HG02970 (cell line): ENCODE measurements around the gene SMC1B.
"Not testable (repeated sequence)": the region's sequence is repeated elsewhere in the genome, so short reads cannot be mapped to it uniquely, and the experiment has no call there.

Experiments used
- ATAC-seq: cut with Tn5 transposase; IDR thresholded peaks from one replicate; pipeline ENCODE4 v1.9.1; 2021; ENCODE audit warnings: mild to moderate bottlenecking, moderate library complexity, moderate number of reproducible peaks; ENCODE audit not compliant: unreplicated experiment, low FRiP score

SMC1B gene

DNA sequence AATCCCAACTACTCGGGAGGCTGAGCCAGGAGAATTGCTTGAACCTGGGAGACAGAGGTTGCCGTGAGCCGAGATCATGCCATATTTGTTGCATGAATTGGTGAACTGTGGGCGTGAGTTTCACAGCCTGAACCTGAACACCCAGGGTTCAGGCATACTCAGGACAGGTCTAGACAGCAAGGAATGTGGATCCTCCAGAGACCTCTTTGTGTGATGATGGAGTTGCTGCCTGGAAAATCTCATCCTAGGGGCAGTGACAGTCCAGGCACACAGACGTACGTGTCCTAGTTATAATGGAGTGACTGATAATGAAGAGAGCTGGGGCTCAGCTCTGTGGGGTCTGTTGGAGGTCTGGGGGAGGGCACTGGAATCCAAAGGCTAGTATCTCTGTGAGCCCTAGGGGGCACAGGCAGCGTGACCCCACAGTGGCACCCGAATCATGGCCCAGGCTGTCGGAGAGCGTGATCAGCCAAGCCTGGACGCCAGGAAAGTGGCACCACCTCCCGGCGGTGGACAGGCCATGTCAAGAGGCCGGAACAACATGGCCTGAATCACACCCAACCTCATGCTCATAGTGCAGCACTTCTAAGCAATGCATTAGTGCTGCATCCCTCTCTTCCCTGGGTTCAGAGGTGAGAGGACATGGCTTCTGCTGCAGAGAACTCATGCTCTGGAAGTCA is 31.8 kb upstream of the SMC1B start:
- ATAC-seq, result no peak

DNA sequence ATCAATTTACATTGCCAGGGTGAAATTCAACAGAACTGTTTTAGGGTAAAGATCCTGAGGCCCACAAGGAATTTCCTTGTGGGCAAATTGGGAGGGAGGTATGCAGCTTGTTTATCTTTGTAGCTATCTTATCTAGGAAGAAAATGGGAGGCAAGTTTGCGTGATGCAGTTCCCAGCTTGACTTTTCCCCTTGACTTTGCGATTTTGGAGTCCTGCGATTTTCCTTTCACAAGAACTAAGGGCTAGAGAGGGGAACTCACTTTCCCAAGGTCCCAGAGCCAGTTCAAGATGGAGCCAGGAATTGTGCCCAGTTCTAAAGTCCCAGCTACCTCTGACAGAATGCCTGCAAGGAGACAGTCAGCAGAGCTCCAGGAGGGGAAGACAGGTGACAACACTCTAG is 30.8 kb upstream of the SMC1B start:
- no peak for ATAC-seq

DNA sequence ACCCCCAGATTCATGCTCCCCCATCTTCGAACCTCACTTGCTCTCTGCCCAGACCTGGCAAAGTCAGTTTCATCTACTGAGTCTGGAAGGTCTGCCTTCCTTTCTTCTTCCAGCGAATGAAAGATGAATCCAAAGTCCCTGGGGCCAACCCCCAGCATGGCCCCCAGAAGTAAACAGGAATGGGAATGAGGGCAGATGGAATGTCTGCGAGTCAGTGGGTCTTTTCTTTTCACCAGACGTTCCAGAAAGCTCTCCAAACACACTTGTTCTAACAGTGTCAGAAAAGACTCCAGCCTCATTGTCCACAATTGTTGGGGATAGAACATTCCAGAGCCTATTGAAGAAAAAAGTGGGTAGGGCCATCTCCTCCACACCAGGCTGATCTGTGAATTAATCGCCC is 28.7 kb upstream of the SMC1B start:
- no peak for ATAC-seq

DNA sequence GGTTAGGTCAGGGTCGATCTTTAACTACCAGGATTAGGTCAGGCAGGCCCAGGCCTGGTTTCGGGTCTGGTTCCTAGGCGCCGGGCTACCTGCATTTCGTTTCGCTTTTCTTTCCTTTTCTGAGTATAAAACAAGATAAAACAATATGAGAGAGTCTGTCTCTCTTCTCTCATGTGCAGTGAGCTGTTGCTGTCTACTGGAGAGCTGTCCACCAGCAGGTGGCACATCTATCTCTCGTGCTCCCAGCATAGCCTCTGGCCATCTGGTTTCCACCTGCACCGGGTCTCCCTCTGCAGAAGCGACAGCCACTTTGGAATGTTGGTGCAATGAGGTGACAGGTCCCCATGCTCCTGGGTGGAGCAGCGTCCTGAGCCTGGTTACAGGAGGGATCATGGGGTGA is 27.7 kb upstream of the SMC1B start:
- no peak for ATAC-seq

DNA sequence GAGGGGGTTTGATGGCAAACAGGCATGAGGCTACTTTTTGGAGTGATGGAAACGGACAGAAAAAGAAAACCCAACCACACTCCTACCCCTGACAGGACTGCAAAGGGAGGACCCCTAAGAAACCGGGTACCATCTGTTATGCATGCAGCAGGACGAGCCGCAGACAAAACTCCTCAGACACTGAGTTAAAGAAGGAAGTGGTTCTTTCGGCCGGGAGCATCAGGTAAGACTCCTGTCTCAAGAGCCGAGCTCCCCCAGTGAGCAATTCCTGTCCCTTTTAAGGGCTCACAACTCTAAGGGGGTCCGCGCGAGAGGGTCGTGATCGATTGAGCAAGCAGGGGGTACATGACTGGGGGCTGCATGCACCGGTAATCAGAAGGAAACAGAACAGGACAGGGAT is 27.3 kb upstream of the SMC1B start:
- ATAC-seq, result not testable (repeated sequence)

DNA sequence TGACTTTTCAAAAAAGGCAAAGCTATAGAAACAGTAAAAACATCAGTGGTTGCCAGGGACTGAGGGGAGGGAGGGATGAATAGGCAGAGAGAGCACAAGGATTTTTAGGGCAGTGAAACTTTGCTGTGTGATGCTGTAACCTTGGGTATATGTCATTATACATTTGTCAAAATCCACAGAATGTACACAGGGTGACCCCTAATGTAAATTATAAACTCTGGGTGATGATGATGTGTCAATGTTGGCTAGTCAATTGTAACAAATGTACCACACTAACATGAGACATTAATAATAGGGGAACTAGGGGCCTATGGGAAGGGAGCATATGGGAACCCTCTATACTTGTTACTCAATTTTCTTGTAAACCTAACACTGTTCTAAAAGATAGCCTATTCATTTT is 24.9 kb upstream of the SMC1B start:
- ATAC-seq, result no peak

DNA sequence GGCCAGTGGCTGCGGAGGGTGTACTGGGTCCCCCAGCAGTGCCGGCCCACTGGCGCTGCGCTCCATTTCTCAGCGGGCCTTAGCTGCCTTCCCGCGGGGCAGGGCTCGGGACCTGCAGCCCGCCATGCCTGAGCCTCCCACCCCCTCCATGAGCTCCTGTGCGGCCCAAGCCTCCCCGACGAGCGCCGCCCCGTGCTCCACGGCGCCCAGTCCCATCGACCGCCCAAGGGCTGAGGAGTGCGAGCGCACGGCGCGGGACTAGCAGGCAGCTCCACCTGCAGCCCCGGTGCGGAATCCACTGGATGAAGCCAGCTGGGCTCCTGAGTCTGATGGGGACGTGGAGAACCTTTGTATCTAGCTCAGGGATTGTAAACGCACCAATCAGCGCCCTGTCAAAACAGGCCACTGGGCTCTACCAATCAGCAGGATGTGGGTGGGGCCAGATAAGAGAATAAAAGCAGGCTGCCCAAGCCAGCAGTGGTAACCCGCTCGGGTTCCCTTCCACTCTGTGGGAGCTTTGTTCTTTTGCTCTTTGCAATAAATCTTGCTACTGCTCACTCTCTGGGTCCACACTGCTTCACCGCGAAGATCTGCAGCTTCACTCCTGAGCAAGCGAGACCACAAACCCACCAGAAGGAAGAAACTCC is 23.6 kb upstream of the SMC1B start:
- not testable (repeated sequence) for ATAC-seq

DNA sequence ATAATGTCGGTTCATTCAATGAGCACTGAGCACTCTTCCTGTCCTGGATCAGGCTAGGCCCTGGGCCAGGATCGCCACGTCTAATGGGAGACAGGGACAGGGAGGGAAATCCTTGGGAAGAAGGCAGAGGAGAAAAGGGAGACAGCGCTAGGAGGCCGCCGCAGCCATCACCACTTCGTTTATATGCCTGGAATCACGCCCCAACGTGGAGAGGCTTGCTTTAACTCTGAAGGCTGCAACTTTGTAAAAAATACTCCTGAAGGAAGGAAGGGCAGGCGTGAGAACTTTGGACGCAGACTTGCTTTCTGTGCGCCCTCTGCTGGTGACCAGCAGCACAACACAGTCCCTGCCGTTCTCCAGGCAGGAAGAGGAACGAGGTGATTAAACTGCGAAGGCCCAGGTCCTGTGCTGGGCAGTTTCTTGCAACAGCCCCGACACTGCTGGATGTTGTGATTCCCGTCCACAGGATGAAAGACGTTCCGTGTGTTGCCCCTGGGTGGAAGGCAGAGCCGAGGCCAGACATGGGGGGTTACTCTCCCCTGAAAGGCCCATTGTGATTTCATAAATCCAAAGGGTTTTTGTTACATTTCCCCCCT is 22.2 kb upstream of the SMC1B start:
- no peak for ATAC-seq

DNA sequence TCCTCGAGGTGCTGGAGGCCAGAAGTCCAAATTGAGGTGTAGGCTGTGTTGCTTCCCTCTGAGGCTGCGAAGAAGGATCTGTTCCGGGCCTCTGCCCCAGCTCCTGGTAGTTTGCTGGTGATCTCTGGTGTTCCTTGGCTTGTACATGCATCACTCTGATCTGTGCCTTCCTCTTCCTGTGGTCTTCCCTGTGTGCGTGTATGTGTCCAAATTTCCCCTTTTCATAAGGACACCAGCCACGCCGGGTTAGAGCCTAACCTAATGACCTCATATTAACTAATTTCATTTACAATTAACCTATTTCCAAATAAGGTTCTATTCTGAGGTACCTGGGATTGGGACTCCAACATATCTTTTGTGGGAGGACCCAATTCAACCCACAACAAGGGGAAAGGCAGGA is 21.6 kb upstream of the SMC1B start:
- no peak for ATAC-seq

DNA sequence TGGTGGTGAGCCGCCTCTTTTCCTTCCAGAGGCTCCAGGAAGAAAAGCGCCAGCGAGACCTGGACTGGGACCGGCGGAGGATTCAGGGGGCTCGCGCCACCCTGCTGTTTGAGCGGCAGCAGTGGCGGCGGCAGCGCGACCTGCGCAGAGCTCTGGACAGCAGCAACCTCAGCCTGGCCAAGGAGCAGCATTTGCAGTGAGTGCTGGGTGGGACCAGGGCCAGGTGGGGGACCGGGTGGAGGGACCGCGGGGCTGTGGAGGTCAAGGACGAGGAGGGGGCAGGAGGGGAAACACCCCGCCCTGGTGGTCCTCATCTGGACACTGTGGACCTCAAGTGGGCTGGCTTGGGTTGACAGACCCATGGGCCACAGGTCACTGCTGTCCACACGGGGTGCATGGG is 17.5 kb upstream of the SMC1B start:
- no peak for ATAC-seq

DNA sequence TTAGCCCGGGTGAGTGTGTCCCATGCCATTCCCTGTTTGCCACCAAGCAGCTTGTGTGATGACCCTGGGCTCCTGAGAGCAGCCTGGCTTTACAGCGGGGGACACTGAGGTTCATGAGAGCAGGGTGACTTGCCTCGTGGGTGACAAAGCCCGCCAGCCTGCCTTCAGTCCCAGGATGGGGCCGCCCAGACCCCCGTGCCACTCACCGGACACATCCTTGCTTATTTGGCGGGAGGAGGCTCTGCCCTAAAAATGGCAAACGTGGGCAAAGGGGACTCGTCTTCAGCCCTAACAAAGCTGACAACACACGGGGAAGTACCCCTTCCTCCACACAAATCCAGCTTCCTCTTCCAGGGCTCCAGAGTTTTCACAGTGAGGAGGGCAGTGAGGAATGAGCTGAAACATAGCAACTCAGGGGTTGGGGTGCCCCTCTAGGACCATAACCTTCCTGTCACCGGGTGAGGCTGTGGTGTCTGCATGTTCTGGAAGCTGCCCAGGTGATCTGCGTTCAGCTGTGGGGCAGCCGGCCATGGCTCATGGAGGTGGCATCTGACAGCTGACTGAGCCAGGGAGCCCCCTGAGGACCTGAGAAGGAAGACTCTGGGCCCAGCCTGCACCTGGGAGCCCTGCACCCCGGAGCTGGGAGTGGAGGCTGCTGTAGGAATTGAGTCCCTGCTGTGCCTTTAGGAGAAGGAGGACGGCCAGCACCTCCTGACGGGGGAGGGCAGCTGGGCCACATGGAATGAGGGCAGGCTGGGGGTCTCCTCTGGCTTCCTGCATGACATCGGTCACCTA is 16.8 kb upstream of the SMC1B start:
- no peak for ATAC-seq

DNA sequence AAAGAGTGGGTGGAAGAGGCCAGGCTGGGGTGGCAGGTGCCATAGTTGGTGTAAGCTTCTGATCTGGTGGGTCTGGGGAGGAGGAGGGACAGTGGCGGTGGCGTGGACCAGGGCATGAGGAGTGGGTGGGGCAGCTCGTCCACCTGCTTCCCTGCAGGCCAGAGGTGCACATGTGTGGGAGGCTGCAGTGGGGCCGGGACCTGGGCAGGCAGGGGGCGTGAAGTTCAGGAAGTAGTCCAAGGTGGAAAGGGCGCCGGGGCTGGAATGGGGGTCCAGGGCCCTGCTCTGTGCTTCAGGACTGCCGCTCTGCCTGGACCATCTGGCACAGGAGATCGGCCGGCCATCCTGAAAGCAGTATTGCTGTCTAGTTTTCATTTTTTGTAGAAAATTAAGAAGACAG is 16.0 kb upstream of the SMC1B start:
- ATAC-seq, result no peak

DNA sequence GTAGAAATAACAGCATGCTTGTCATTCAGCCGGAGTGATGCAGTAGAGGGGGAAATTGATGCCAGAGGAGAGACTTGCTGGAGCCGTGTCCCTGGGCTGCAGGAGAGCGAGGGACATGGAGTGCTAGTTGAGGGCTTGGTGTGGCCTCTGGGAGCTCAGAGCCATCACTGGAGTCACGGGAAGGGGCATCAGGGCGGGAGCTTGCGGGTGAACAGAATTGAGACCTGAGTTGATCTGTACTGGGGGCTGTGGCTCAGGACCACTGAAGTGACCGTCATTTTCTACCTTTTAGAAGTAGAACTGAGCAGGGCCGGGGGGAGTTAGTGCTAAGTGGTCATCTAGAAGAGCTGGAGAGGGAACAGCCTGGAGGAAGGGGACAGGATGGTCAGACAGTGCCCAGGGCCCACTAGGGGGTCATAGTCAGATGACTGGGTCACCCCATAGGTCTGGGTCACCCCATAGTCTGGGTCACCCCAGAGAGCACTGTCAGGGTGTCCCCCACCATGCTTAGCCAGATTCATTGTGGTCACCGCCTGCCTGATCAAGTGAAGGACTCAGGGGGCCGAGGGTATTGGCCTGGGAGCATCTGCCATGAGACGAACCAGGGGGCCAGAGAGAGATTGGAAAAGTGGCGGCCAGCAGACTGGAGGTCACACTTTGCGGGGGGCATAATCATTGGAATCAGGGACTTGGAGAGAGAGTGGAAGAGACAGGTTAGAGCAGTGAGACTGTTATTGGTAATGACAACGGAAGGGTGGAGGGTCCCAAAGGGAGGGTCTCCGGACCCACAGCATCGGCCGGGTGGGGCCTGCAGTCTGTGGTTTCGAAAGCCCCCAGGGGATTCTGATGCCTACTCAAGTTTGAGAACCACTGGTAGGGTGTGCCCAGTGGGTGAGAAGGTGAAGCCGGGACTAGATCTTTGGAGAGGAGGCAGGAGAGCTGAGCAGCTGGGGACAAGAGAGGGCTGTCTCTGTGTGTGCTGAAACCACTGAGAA is 15.3 kb upstream of the SMC1B start:
- no peak for ATAC-seq

DNA sequence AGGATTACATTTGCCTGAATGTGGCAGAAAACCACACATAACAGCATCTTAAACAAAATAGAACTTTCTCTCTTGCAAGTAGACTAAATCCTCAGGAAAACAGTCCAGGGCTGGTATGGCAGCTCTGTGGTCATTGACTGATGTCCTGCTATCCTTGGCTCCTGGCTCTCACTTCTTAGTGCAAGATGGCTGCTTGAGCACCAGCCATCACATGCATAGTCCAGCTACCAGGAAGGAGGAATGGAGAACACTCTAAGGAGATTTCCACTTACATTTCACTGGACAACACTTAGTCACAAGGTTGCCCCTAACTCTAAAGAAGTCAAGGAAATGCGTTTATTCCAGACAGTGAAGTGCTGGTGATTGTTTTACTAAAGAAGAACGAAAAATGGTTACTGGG is 13.7 kb upstream of the SMC1B start:
- no peak for ATAC-seq

DNA sequence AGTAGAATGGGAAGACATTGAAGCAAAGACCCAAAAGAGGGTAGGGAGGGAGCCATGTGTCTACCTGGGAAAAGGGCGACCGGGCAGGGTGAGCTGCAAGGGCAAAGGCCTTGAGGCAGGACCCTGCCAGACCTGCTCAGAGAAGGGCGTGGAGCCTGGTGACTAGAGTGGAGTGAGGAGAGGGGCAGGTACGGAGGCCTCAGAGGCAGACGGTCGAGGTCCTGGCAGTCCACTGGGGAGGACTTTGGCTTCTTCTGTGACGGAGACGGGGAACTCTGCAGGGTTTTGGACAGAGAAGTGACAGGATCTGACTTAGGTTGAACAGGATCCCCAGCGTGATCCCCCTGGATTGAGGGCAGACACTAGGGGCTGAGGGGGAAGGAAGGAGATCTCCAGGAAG is 13.0 kb upstream of the SMC1B start:
- ATAC-seq, result no peak

DNA sequence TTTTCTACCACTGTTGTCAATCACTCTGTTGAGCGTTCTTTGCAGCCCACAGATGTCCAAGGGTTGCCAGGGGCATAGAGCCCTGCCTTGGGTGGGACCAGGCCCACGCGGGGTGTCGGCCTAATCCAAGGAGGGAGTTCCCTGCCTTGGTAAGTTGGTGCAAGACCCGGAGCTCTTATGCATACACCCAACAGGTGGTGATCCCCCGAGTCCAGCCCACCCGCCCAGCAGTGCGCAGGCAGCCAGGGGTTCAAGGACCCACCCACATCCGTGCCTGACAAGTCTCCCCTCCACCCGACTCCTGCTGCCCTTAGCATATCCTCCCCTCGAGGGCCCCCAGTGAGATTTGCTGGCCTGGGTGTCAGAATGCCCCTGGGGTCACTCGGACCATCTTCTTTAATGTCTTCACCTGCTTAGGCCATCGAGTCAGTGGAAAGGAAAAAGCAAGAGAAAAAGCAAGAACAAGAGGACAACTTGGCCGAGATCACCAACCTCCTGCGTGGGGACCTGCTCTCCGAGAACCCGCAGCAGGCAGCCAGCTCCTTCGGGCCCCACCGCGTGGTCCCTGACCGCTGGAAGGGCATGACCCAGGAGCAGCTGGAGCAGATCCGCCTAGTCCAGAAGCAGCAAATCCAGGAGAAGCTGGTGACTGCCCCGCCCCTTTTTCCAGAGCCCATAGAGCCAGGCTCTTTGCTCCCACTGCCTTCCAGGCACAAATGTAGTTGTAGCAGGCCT is 12.3 kb upstream of the SMC1B start:
- no peak for ATAC-seq

DNA sequence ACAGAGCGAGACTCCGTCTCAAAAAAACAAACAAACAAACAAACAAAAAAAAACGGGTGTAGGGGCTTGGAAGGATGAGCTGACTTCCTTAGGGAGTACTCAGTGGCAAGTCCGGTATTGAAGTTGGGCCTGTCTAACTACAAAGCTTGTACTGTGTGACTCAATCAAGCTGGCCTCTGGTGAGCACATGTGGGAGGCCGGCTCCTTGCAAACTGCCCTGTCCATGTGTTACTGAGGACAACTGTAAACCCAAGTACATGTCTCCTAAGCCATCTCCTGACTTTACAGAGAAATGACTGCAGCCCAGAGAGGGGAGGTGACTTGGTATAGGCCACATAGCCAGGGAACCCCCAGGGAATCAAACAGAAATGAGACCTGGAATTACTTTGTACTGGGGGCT is 11.7 kb upstream of the SMC1B start:
- ATAC-seq, result no peak

DNA sequence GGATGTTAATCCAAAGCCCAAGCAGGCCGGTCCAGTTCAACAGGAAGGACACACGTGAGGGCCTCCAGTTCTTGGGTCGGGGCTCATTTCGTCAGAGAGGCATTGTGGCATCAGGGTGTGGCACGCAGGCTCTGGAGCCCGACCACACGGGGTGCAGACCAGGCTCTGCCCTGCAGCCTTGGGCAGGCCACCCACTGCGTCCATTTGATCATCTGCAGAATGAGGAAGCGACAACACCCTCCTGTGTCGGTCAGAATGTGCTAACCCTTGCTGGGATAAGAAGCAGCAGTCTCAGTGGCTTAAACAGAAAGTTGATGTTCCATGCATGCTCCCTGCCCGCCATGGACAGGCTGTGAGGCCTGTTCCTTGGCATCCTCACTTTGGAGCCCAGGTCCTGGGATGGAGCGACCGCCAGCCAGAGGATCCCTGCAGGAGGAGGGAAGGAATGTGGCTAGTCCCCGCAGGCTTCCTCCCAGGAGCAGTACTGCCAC is 10.9 kb upstream of the SMC1B start:
- no peak for ATAC-seq

DNA sequence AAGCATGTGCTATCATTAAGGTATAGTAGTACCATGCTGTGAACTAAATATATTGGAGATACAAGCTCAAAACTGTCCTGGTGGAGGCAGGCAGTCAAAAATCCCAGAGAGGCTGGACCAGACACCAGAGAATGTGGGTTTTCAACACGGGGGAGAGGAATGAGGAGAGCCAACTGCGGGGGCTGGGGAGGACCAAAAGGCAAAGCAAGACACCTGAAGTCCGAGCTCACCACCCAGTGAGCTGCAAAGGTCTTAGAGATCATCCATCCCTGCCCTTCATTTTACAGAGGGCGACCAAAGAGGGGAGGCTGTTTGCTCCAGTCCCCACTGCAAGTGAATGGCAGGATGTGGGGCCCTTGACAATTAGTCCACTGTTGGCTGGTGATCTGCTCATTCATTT is 10.1 kb upstream of the SMC1B start:
- no peak for ATAC-seq
